Measurements from ENCODE around the gene MYBPC2.

MYBPC2 gene

GRCh38 chr19:50410109-50410508 lies 22.6 kb upstream of the MYBPC2 start:
- no peak for DNase-seq (ENCODE audit: low read depth)

GRCh38 chr19:50412419-50412818 lies 20.3 kb upstream of the MYBPC2 start:
- no peak for DNase-seq (ENCODE audit: low read depth)

DNA sequence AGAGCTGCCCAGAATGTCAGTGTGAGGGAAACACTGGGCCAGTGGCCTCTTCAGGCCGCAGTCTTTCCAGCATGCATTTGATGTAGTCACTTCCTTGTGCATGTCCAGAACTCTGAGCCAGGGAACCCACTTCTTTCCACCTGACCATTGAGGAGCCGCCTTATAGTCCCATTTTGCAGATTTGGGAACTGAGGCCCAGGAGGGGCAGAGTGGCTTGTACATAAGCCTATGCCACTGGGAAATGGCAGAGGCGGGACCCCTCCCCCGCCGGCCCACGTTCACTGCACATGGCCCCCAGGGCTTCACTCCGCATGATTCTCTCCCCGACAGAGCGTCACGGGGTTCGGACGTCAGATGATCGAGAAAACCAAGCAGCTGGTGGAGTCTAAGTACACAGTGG lies 19.6 kb upstream of the MYBPC2 start:
- DNase-seq (ENCODE audit: low read depth), result no peak

DNA sequence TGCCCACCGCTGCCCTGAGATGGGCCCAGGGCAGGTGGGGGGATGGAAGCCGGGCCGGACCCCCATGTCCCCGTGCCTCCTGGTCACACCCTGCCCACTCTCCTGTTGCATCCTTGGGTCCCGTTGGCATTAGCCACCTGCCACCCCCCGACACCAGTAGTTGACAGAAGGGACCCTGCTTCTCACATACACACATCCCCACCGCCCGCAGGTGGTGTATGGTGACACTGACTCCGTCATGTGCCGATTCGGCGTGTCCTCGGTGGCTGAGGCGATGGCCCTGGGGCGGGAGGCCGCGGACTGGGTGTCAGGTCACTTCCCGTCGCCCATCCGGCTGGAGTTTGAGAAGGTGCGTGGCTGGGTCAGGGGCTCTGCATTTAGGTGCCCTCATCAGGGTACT lies 19.2 kb upstream of the MYBPC2 start:
- no peak for DNase-seq (ENCODE audit: low read depth)

DNA sequence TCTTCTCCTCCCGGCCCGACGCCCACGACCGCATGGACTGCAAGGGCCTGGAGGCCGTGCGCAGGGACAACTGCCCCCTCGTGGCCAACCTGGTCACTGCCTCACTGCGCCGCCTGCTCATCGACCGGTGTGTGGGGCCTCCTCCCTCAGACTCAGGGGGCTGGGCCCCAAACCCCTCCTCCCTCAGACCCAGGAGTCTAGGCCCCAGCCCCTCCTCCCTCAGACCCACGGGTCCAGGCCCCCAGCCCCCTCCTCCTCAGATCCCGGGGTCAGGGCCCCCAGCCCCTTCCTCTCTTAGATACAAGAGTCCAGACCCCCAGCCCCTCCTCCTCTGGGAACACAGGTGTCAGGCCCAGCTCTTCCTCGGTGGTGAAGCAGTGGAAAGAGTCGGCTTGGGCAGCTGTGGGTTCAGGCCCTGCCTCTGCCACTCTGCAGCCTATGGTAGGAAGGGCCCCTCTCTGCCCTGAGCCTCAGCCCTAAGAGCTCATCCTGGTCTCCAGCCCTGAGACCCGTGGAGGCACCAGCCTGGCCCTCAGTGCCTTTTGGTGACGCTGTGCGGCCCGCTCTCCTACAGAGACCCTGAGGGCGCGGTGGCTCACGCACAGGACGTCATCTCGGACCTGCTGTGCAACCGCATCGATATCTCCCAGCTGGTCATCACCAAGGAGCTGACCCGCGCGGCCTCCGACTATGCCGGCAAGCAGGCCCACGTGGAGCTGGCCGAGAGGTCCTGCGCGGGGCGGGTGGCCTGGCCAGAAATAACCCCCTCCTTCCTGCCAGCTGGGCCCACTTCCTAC lies 17.6 kb upstream of the MYBPC2 start:
- peak; percentile 59 for DNase-seq (ENCODE audit: low read depth)

DNA sequence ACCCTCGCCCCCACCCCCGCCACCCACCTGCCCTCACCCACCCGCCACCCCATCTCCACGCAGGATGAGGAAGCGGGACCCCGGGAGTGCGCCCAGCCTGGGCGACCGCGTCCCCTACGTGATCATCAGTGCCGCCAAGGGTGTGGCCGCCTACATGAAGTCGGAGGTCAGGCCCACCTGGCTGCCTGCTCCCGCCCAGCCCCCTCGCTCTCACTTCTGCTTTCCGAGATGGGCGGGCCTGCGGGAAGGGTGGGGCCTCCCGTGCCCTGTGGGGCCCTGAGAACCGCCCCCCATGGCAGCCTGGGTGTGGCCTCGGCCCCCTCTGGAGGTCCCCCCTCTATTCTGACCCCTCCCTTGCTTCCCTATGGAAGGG lies 17.0 kb upstream of the MYBPC2 start:
- no peak for DNase-seq (ENCODE audit: low read depth)

DNA sequence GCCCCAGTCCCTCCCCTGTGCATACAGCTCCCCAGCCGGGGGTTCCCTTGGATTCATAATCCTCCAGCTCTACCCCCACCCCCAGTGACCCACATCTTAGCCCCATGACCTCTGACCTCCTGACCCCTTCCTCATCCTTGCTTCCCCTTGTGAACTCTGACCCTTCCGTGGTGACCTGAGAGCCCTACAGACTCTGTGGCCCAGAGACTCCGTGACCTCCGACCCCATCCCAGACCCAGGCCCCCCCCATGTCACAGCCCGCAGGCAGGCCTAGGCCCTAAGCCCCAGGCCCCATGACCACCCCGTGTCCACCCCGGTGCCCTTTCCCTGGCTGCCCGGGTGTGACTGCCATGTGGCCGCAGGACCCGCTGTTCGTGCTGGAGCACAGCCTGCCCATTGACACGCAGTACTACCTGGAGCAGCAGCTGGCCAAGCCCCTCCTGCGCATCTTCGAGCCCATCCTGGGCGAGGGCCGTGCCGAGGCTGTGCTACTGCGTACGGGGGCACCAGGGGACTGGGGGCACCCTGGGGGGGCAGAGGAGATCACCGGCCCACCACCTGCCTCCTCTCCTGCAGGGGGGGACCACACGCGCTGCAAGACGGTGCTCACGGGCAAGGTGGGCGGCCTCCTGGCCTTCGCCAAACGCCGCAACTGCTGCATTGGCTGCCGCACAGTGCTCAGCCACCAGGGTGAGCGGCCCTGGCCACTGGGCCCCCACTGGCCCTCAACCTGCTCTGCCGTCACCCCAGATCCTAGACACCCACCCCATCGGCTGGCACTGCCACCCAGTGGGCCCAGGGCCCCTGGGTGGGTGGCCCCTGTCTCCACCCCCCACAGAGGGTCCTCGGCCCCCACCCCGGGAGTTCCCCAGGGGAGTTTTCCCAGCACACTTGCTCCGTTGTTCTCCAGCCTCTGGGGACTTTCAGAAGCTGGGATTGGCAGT lies 16.4 kb upstream of the MYBPC2 start:
- DNase-seq (ENCODE audit: low read depth), result no peak

- DNase-seq (ENCODE audit: low read depth), result no peak
Measured at GRCh38 chr19:50417111-50418081, 15.3 kb upstream of the MYBPC2 start.

- no peak for DNase-seq (ENCODE audit: low read depth)
Measured at GRCh38 chr19:50418176-50419021, 14.3 kb upstream of the MYBPC2 start, which contains the start of gene SPIB. TSS of gene SPIB (plus strand) at chr19:50418938. CDS start at chr19:50418963, 25 bp downstream.

DNA sequence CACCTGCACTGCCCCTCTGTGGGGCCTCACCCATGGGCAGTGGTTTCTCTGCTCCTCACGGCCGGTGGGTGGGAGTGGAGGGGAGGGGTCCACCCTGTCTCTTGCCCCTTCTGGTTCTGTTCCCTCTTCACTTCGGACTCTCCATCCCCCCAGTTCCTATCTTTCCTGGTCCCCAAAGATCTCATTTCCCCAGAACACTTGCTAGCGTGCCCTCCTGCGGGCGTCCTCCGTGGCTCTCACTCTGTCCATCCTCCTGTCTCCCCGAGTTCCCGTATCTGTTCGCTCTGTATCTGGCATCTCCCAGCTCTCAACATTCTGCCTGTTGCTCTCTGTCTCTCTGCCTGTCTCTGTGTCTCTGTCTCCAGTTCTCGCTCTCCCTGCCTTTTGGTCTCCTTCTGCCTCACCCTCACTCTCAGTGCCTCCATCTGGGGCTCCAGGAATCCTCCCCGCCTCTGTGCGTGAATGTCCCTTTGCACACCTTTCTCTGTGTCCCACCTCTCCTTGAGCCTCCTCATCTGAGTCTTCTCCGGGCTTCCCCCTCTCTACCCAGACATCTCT lies 13.6 kb upstream of the MYBPC2 start:
- DNase-seq (ENCODE audit: low read depth), result no peak

DNA sequence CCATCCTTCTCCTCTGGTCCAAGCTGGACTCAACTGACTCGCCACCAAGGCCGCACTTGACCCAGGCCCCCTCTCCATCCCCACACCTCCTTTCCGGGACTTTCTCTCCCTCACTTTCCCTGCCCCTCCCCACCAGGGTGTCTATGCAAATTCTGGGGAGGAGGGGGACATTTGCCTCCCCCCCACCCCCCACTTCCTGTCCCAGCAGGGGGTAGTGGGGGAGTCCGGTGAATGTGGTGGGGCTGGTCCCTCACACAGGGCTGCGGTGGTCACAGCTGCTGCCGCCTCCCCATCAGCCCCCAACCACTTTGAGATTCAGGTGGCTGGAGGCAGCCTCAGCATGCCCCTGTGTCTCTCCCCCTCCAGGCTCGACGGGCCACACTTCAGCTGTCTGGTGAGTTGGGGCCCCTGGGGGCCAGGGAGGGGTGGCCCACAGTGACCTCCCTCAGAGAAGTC lies 13.1 kb upstream of the MYBPC2 start:
- DNase-seq (ENCODE audit: low read depth), result no peak

DNA sequence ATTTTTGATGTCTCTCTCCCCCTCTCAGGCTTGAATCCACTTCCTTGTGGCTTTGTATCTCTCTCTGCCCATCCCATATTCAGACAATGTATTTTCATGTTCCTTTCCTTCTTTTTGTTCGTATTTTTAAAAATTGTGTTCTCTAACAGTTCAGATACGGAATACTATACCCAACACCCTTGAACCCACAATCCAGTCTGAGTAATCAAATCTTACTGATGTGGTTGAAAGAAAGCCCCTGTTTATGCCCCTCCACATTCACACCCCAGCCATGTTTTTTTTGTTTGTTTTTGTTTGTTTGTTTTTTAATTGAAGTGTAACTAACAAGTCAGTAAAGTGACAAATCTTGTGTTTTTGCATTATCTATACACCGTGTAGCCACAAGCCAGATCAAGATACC lies 12.6 kb upstream of the MYBPC2 start:
- DNase-seq (ENCODE audit: low read depth), result no peak

DNA sequence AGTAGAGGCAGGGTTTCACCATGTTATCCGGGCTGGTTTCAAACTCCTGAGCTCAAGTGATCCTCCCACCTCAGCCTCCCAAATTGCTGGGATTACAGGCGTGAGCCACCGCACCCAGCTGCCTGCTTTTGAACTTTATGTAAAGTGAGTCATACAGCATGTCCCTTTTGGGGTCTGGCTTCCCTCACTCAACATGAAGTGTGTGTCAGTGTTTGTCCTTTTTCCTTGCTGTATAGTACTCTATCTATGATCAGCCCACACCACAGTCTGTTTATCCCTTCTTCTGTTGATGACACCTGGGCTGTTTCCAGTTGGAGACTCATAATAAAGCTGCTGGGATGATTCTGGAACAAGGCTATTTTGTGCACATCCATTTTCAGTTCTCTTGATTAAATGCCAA lies 11.9 kb upstream of the MYBPC2 start:
- DNase-seq (ENCODE audit: low read depth), result no peak

DNA sequence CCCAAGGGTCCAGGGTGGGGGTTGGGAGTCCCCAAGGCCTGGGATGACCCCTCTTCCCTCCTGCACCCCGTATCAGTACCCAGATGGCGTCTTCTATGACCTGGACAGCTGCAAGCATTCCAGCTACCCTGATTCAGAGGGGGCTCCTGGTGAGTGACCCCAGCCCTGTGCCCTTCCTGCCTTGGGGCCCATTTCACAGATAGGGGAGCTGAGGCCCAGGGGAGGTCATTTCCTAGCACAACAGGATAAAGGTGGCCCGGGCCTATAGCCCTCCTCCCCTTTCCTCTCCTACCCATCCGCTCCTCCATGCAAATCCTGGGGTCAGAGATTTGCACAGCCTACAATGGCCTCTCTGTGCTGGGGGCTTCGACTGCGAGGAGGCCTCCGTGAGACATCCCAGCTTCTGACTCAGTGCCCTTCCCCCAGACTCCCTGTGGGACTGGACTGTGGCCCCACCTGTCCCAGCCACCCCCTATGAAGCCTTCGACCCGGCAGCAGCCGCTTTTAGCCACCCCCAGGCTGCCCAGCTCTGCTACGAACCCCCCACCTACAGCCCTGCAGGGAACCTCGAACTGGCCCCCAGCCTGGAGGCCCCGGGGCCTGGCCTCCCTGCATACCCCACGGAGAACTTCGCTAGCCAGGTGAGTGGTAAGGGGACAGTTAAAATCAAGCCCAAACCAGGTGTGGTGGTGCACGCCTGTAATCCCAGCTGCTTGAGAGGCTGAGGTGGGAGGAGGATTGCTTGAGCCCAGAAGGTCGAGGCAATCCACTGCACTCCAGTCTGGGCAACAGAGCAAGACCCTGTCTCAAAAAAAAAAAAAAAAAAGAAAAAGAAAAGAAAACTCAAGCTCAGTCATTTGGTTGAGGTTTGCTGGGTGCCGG lies 10.1 kb upstream of the MYBPC2 start:
- no peak for DNase-seq (ENCODE audit: low read depth)

GRCh38 chr19:50423279-50424113 lies 9.2 kb upstream of the MYBPC2 start:
- DNase-seq (ENCODE audit: low read depth), result no peak

- DNase-seq (ENCODE audit: low read depth), result no peak
Measured at GRCh38 chr19:50425581-50425980, 7.1 kb upstream of the MYBPC2 start.

GRCh38 chr19:50427318-50427925 lies 5.3 kb upstream of the MYBPC2 start:
- DNase-seq (ENCODE audit: low read depth), result no peak

DNA sequence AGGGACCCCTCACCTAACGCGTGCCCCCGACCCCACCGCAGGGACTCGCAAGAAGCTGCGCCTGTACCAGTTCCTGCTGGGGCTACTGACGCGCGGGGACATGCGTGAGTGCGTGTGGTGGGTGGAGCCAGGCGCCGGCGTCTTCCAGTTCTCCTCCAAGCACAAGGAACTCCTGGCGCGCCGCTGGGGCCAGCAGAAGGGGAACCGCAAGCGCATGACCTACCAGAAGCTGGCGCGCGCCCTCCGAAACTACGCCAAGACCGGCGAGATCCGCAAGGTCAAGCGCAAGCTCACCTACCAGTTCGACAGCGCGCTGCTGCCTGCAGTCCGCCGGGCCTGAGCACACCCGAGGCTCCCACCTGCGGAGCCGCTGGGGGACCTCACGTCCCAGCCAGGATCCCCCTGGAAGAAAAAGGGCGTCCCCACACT lies 4.7 kb upstream of the MYBPC2 start:
- DNase-seq (ENCODE audit: low read depth), result peak; percentile 83

All from amniotic epithelial cell (primary cell).